Amygdala (tissue), 56 donors: ENCODE data around the gene RFT1.

Experiments
- DNase-seq, 56 donors: peaks; one replicate each; lab custom pipeline; 2025; lab: John Stamatoyannopoulos, UW

The RFT1 gene

DNA sequence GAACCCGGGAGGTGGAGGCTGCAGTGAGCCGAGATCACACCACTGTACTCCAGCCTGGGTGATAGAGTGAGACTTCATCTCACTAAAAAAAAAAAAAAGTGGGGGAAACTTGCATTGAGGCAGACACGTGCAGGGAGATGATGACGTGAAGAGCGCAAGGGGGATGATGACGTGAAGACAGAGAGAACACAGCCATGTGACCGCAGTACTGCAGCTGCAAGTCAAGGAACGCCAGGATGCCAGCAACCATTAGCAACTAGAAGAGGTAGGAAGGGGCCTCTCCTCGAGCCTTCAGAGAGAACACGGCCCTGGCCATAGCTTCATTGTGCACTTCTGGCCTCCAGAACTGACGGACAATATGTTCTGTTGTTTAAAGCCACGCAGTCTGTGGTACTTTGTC is 28.3 kb downstream of the RFT1 start:
- no peak for DNase-seq

DNA sequence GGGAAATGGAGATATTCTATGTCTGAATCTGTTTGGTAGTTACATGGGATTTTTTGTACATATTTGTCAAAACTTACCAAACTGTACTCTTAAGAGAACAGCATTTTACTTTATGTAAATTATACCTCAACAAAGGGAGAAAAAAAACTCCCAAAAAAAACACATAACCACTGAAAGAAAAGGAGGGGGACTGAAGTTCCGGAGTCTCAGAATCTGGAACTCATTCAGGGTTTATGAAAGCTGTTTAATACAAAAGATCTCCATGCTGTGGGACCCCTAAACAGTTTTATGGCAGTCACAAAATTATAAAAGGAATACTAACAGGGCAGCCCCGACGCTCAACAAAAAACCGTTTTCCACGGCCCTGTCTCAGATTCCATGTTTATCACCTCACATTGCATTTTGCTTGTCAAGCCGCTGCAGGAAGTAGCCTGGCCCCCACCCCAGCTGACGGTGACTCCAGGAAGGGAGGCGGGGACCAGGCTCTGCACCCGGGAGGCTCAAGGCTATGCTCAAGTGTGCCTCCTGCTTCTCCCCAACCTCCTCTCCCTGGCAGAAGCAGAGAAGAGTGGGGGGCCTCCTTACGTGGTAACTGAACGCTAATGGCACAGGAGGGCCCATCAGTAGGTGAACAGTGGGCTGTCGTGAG is 29.3 kb downstream of the RFT1 start:
- no peak for DNase-seq

DNA sequence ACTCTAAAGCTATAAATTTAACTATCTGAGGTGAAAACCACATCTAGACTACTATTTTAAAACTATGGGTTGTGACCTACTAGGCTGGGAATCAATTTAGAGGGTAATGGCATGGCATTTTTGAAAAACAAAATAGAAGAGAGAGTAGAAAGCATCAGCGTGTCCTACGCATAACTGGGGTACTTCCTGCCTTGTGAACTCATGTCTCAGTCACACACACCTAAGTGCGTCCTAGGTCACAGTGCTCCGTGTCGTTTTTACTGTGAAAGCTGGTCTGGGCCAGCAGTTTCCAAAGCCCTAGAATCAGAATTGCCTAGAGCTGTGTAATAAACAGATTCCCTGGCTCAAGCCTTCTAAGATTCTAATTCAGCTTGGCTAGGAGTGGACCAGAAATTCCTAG is 32.3 kb downstream of the RFT1 start:
- DNase-seq = no peak

DNA sequence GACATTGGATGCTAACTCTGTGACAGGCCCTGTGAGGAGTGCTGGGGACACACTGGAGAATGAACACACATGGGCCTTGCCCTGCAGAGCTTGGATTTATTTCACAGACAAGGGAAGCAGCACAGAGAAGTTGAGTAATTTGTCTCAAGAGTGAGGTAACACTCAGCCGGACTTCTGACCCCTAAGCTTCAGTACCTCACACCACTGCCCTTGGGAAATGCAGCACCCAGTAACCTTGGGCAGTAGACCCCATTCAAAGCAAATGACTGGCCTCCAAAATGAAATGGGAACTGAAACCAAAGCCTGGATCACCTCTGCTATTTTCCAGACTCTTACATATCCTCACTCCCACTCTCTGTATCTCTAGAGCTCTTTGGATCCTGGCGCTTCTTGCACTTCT is 37.3 kb downstream of the RFT1 start:
- DNase-seq = no peak

DNA sequence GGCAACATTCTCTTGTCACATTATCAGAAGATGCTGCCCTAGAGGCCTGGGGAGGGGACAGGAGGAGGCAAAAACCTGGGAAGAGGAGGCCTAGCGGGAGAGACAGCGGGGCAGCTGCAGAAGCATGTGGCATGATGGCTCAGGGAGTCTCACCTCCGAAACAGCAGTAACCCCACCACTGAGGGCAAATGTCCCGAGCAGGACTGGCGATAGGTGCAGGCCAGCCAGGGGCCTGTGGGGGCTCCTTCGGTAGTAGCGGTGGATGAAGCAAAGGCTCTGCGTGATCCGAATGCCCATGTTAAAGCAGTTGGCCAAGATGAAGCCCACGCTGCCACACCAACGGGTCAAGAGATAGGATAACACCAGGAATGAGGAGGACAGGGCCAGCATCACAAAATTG is 38.0 kb downstream of the RFT1 start:
- no peak for DNase-seq

DNA sequence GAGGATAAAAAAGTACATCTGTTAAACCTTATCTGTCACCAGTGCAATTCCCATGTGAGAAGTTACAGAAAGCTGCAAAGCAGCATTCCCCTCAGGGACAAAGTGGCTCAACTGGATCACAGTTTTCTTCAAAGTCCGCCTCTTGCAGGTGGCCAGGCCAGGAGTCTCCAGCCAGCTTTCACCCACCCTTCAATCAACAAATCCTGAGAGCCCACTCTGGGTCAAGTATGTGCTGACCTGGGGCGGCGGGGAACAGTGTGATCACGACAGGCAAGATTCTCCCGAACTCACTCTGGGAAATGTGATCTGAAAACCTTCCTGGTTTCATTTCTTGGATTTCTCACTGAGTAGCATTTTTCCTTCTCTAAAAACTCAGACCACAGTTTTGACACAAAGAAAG is 39.2 kb downstream of the RFT1 start:
- no peak for DNase-seq

DNA sequence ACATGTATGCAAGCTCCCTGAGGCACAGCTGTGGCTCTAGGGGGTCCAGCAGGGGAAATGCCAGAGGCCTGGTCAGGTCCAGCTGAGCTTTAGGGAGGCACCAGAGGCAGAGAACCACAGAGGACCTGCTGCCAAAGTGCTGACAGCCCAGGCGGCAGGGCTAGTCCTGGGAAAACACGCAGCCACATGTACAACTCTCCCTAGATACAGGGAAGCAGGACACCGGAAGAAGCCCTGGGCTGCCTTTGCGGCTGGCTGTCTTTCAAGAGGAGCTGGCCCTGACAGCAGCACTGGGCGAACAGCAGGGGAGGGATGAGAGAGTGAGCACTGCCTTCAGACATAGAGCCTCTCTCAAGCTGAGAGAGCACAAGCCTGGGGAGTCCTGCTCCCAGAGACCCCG is 40.7 kb downstream of the RFT1 start:
- DNase-seq = peak in 8 of 56 donors; percentile 4 to 48 (median 28)

DNA sequence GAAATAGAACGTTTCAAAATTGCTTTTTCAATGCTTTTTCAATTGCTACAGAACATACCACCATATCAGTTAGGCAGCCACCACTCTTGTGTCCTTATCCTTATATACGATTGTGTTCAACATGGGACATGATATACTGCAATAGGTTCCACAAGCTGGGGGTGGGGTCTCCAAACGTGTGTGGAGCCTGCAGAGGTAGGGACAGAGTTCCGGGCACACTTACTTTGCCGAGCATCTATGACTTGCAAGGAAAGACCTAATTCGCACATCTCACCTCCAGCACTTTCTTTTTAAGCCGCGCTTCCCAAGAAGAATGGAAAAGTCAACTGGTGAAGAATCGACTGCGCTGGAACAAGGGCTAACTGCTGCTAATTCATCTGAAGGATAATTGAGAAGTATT is 44.8 kb downstream of the RFT1 start:
- DNase-seq = no peak

DNA sequence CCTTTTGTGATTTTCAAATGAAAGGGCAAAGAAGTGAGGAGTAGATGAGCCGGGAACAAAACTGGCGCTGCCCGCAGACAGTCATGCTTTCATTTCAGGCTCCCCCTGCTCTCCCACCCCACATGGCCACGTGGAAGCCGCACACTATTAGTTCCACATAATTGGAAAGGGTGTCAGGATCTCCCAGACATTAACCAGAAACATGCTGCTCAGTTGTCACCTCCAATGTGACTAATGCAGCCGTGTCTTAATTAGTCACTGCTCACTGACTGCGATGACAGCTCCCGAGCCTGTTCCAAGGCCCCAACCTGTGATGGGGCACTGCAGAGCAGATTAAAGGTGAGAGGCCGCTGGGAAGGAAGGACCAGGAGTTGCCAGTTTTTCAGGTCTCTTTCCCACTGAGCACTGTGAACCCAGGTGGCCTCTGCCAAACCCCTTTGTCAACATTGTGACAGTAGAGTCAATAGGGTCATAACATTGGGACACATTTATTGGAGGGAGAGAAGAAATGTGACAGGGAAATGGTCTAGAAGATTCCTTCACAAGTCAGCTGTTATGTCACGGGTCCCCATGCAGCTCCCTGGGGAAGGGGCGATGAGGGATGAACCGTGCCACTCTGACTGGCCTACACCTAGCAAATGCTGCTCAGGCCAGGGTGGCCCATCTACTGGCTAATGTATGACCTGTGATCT is 45.8 kb downstream of the RFT1 start:
- DNase-seq = peak in 9 of 56 donors; percentile 4 to 44 (median 14)

DNA sequence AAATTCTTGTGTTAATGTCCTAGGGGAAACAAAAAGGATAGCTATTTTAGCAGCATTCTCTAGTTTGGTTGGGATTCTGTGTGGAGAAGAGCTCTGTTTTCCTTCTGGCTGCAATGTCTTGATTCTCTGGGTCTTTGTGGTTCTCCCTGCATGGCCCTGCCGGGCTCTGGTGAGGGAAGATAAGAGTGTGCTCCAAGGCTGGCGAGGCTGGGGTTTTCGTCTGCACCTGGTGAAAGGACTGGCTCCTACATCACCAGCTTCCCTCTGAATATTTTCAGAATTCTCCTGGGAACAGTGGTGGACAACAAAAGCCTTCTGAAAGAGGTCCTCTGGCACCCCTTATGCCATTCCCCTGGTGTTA is 46.3 kb downstream of the RFT1 start:
- DNase-seq = no peak

DNA sequence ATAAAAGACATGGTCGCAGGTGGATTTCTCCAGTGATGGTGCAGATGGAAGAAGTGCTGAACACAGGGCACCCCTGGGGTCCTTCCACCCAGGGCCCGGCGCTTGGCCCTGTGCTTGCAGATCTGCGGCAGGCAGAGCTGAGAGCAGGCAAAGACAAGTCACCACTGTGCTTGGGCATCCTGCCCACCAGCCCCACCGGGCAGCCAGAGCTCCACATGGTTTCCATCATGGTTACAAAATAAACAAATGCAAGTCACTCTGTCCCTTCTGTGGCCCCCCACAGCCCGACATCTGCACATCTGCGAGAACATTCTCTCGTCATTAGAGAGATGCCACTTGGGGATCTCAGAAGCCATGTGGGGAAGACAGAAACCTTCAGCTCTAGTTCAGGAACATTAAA is 46.7 kb downstream of the RFT1 start:
- DNase-seq = peak in 9 of 56 donors; percentile 12 to 39 (median 26)

DNA sequence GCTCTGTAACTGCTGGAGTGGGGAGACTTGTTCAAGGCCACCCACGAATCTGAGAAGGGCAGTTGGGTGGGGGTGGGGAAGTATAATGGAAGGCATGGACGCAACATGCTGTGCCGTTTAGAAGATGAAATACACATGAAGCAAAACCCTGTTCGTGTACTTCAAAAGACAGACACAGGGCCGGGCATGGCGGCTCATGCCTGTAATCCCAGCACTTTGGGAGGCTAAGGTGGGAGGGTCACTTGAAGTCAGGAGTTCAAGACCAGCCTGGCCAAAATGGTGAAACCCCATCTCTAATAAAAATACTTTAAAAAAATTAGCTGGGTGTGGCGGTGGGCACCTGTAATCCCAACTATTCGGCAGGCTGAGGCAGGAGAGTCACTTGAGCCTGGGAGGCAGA is 47.5 kb downstream of the RFT1 start:
- DNase-seq = no peak

DNA sequence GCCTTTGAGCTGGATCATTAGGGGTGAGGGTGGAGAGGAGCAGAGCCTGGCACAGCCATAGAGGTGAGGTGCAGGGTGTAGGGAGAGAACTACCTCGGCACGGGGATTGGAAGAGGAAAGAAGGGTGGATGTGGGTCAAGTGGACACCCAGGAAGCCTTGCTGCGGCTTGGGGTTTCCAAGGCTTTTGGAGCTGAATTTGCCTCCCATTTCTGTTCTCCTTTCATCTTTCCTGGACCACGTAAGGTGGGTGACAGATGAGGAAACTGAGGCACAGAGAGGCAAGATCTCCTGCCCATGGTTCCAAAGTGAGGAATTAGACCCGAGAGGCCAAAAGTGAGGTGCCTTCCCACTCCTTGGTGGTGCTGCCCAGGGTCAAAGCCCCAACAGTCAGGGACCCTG is 48.9 kb downstream of the RFT1 start:
- DNase-seq = no peak

DNA sequence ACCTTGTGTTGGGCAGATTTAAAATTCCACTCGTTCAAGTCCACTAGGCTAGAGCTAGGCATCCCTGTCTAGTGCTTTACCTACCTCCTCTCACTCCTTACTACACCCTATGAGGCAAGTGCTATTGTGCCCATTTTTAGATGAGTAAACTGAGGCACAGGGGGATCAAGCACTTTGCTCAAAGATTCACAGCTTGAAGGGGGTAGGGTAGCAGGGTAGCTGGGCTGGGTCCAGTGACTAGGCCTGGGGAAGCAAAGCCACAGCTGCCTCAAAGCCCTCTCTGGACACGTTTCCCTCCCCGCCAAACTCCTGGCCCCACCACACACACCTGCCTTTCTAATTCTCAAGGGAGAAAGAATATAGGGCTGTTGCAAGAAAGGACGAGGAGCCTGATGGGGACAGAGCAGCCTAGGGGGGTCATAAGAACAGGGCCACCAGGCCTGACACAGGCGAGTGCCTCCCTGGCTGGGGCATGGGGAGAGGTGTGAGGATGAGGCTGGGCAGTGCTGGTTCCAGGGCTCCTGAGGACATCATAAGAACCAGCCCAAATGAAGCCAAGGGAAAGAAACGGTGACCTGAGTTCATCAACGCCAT is 49.5 kb downstream of the RFT1 start:
- DNase-seq = no peak

DNA sequence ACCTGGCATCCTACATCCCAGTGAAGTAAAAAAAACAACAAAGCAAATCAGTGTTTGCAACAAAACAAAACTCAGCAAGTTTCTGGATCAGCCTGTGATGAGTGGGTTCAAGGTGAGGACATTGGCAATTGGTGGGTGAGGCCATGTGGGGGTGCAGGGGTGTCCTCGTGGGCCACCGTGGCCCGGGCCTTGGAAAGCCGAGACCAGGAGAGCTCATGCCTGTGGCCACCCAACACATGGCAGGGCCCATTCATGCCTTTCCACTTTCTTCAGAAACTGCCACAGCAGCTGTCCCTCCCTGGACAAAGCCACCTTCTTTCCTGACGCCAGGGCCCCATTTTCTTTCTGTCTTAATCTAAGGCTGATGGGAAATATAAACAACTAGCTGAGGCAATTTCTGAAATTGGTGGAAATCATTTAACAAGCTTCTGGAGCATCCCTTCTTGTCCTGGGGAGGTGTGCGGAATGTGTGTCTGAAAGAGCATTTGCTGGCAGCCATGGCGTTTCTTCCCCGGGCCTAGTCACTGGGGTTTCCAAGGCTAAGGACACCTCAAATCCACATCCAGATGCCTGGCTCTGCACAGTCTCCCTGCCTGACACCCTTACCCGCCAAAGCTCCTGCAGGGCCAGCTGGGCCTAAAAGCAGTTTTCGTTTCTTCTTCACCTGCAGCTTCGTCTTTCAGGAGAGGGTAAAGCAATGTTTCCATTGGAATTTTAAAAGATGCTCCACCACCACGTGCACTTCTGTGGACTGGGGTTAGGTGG is 50.3 kb downstream of the RFT1 start:
- no peak for DNase-seq

DNA sequence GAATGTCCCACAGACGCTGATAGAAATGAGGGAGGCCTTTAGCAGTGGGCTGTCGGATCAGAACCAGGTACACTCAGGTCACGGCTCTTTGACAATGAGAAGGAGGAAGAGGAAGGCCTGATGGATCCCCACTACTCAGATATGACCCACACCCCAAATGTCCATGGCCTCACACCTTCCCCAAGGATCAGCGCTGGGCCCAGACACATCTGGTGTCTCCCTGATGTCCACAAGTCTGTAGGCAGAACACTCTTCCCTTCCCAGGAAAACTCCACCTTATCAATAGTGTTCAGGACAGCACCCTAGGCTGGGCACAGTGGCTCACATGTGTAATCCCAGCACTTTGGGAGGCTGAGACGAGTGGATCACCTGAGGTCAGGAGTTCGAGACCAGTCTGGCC is 51.1 kb downstream of the RFT1 start:
- no peak for DNase-seq

DNA sequence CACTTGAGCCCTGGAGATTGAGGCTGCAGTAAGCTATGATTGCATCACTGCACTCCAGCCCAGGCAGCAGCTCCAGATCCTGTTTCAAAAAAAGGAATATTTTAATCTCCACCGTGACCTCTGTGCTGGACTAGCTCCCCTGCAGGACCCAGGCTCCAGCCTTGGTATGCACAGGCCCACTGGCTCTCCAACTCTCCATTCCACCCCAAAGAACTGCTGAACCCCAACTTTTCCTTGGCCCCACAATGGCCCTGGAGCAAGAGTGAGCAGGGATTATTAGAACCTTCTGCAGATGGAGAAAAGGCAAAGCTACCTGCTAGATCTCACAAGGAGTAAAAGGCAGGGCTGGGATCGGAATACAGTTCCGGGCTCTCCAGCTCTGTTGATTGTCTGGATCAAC is 51.6 kb downstream of the RFT1 start:
- no peak for DNase-seq

DNA sequence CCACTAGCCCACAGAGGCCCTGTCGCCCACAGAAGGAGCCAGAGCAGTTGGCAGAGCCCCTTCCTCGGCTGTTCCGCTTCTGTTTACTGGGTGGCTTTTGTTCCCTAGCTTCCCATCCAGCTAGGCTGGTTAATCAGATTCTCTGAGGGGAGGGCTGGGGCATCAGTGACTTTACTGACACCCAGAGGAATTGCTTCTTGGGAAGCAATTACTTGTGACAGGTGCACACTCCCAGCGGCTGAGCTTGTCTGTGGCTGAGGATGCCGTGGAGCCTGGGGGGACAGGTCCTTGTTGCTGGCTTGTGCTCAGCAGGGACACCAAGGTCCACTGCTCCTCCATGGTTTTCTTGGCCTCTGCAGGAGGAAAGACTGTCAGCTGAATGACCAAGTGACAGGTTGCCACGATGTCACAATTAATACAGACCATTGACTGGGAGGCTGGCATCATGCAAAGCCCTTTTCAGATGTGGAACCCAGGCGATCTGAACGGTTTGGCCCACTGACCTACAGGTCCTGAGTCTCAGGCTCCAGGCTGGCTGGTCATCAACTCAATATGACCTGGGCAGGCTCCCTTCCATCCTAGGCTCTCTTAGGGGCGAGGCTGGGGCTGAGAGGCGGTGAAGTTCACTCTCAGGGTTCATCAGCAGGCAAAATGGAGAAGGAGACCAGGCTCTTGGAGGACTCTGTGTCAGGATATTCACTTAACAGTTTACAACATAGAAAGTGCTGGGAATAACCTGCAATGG is 52.6 kb downstream of the RFT1 start:
- no peak for DNase-seq

DNA sequence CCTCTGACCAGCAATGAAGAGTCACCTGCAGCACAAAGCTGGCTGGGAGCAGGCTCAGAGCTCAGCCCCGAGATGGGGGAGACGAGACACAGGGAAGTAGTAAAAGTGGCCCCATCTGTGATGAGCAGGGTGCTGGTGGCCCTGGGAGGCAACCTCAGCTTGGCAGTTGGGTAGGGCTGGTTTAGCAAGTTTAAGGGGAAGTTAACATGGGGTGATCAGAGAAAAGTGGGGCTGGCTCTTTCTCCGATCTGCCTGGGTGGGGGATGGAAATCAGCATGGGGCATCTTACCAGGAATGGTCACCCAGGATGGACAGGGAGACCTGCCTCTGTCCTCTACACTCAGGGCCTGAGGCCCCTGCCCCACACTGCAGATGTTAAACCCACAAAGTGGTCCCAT is 54.5 kb downstream of the RFT1 start:
- DNase-seq = no peak
